ENCODE results near the gene MAST2. TPM values are rescaled to one million over a fixed set of nuclear protein-coding genes. Genes with fewer than 3 reads are reported as not detected.
A peak's percentile ranks its signal among the peaks of the same experiment; 100 is the strongest.

The MAST2 gene
- total RNA-seq, 3 donors from 2014 or later, result 28.0 to 34.4 (median 31.6) TPM

DNA sequence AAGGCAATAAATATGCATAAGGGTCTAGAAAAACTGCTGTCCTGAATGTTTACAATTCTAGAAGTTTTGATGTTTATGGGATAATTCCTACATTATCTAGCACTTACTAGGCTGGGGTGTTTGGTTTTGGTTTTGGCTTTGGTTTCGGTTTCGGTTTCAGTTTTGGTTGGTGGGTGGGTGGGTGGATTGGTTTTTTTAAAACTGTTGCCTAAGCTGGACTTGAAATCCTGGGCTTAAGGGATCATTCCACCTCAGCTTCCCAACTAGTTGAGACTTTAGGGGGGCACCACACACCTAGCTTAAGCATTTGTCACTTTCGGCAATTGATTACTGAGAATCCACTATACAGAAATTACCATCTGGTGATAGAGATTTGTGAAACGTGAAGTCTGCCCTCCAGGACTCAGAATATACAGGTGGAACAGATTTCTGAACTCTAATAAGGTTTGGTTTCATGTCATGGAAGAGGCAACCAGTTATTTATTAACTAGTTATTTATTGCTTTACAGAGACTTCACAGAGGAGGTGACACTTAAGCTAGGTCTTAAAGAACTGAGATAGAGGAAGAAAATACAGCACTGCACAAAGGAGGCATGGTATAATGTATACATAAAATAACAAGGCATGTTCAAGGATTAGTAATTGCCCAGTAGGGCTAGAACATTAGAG, 259.4 kb downstream of the MAST2 start:
- H3K27ac ChIP-seq, result no peak overlapping the region

DNA sequence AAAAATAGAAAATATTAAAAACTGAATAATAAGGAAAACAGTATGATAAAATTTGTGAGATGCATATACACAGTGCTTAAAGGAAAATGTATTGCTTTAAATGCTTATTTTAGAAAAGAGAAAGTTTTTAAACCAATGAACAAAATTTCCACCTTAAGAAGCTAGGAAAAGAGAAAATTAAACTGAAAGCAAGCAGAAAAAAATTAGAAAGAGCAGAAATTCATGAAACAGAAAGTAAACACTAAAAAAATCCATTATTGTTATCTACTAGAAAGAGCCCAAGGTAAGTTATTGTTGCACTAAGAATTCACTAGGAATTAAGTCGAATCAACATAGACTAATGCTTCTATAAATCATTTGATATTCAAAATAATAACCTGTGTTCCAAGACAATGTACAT, 261.3 kb downstream of the MAST2 start:
- intact Hi-C loops (cut with DNase I; ENCODE audit: low total_unique reads), result no loop called here
- H3K27ac ChIP-seq, result no peak overlapping the region
- no peaks in the 10 kb centered on the region for H3K4me1 ChIP-seq
- no peaks in the 10 kb centered on the region for H3K9me3 ChIP-seq
- DNase-seq (ENCODE audit: low spot score in 2 of 2), result no peak
- H3K4me3 ChIP-seq, result no peak overlapping the region
- no peaks in the 10 kb centered on the region for H3K27me3 ChIP-seq
- H3K36me3 ChIP-seq, result no peaks in the 10 kb centered on the region
- no peak for TF ChIP-seq POLR2AphosphoS5 (IDR thresholded peaks at IDR 0.05)
- TF ChIP-seq POLR2A (IDR thresholded peaks at IDR 0.05), result no peak
- no peak for TF ChIP-seq CTCF (IDR thresholded peaks at IDR 0.05)

More for the DNA sequence above, 259.4 kb downstream of the MAST2 start:
- H3K4me3 ChIP-seq, result peak overlapping the region in 1 of 3 donors; percentile 6
- no peak for DNase-seq (ENCODE audit: low spot score in 2 of 2)
- no peaks in the 10 kb centered on the region for H3K36me3 ChIP-seq
- no peak for TF ChIP-seq POLR2AphosphoS5 (IDR thresholded peaks at IDR 0.05)
- no peak for TF ChIP-seq CTCF (IDR thresholded peaks at IDR 0.05)
- no peak for TF ChIP-seq POLR2A (IDR thresholded peaks at IDR 0.05)
- no peaks in the 10 kb centered on the region for H3K9me3 ChIP-seq
- no peaks in the 10 kb centered on the region for H3K4me1 ChIP-seq
- intact Hi-C loops (cut with DNase I; ENCODE audit: low total_unique reads), result no loop called here
- no peaks in the 10 kb centered on the region for H3K27me3 ChIP-seq

- H3K36me3 ChIP-seq, result no peaks in the 10 kb centered on the region
- TF ChIP-seq POLR2A (IDR thresholded peaks at IDR 0.05), result no peak
- no peak for TF ChIP-seq POLR2AphosphoS5 (IDR thresholded peaks at IDR 0.05)
- TF ChIP-seq CTCF (IDR thresholded peaks at IDR 0.05), result no peak
- intact Hi-C loops (cut with DNase I; ENCODE audit: low total_unique reads), result no loop called here
These were observed 262.0 kb downstream of the MAST2 start for GRCh38 chr1:46065405-46065804.

DNA sequence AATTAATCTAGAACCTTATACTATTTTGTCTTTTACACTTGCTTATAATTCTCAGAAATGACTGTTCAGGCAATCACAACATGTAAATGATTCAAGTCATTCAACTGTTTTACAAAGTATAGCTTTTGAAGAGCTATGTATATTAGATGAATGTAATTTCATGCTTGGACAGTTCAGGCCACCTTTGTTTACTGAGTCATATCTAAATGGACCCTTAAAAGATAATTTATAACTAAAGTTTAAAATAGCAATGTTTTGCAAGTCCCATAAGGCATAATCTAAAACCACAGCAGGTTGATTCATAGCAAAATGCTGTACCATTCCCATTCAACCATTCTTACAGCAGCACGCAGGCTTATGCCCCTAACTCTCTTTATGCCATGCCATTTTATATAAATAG, 264.2 kb downstream of the MAST2 start:
- H3K4me1 ChIP-seq, result no peaks in the 10 kb centered on the region
- H3K9me3 ChIP-seq, result no peaks in the 10 kb centered on the region
- intact Hi-C loops (cut with DNase I; ENCODE audit: low total_unique reads), result no loop called here
- H3K36me3 ChIP-seq, result no peaks in the 10 kb centered on the region
- no peaks in the 10 kb centered on the region for H3K27me3 ChIP-seq
- TF ChIP-seq POLR2AphosphoS5 (IDR thresholded peaks at IDR 0.05), result no peak
- no peak for TF ChIP-seq CTCF (IDR thresholded peaks at IDR 0.05)
- TF ChIP-seq POLR2A (IDR thresholded peaks at IDR 0.05), result no peak
- no peak overlapping the region for H3K4me3 ChIP-seq
- DNase-seq (ENCODE audit: low spot score in 2 of 2), result no peak
- H3K27ac ChIP-seq, result no peak overlapping the region

More at GRCh38 chr1:46065405-46065804, 262.0 kb downstream of the MAST2 start:
- no peaks in the 10 kb centered on the region for H3K4me1 ChIP-seq
- H3K4me3 ChIP-seq, result no peak overlapping the region
- no peaks in the 10 kb centered on the region for H3K27me3 ChIP-seq
- H3K27ac ChIP-seq, result peak overlapping the region in 1 of 2 donors; percentile 45
- DNase-seq (ENCODE audit: low spot score in 2 of 2), result no peak
- no peaks in the 10 kb centered on the region for H3K9me3 ChIP-seq

GRCh38 chr1:46068525-46068924, 265.1 kb downstream of the MAST2 start:
- Histone ChIP-seq H3K36me3 (no peaks in the 10 kb centered on the region), H3K4me3 (no peak overlapping the region), H3K27ac (no peak overlapping the region), H3K27me3 (no peaks in the 10 kb centered on the region), H3K9me3 (no peaks in the 10 kb centered on the region), H3K4me1 (no peaks in the 10 kb centered on the region)
- intact Hi-C loops (cut with DNase I; ENCODE audit: low total_unique reads), result no loop called here
- no peak for DNase-seq (ENCODE audit: low spot score in 2 of 2)
- TF ChIP-seq POLR2AphosphoS5 (IDR thresholded peaks at IDR 0.05), result no peak
- TF ChIP-seq POLR2A (IDR thresholded peaks at IDR 0.05), result no peak

Data from breast epithelium (tissue), 4 donors.